GM12878 (cell line): ENCODE measurements around the gene PLXNA4. TPM values are rescaled to one million over a fixed set of nuclear protein-coding genes. Genes with fewer than 3 reads are reported as not detected.

Experiments used
- ATAC-seq: fragments of 200-7000 bp; cut with Tn5 transposase; 3 replicates; pipeline ENCODE4 v1.9.1; 2020; ENCODE audit warnings: mild to moderate bottlenecking, moderate library complexity
- BruUV-seq: library from RNA; stranded (reverse); fragments of 400-500 nt; replicated peaks from 2 replicates; lab custom pipeline; 2021; lab: Mats Ljungman, UMichigan
- CTCF ChIA-PET: fragments of 300-600 bp; sonication (Branson Sonifier 250); formaldehyde crosslinking; extraction: SDS; loops from one replicate; lab custom pipeline; 2021; ENCODE audit warnings: inconsistent platforms; lab: Yijun Ruan, JAX
- POLR2A ChIA-PET: fragments of 350-600 bp; formaldehyde crosslinking; extraction: SDS; loops from one replicate; lab custom pipeline; 2021; ENCODE audit warnings: inconsistent platforms; lab: Charles Lee
- RAD21 ChIA-PET: fragments of 300-600 bp; sonication (Branson Sonifier 250); formaldehyde crosslinking; loops from one replicate; lab custom pipeline; 2023; ENCODE audit warnings: antibody characterized with exemption; ENCODE audit not compliant: unreplicated experiment; lab: Charles Lee
- SMC1A ChIA-PET: fragments of 300-600 bp; sonication (Branson Sonifier 250); formaldehyde crosslinking; loops from one replicate; lab custom pipeline; 2023; ENCODE audit not compliant: unreplicated experiment, uncharacterized antibody; lab: Charles Lee
- DNase-seq: peaks from one replicate; pipeline ENCODE4 v3.0.0-alpha.2; 2011; ENCODE audit warnings: low read depth, low spot score
- FAIRE-seq: peaks from 3 replicates; lab custom pipeline; 2011; peaks lifted over from hg19 to GRCh38; lab: Jason Lieb, UNC
- H2AFZ ChIP-seq: 2 replicates; pipeline ENCODE4 v1.6.0; 2011; ENCODE audit warnings: low read depth, low read length, control low read depth; ENCODE audit not compliant: control insufficient read depth
- H3K27ac ChIP-seq: 2 replicates; pipeline ENCODE4 v1.5.1; 2011; ENCODE audit warnings: control low read depth; ENCODE audit not compliant: control insufficient read depth, insufficient read depth
- H3K27me3 ChIP-seq, 2 experiments: replicated peaks in 1 of 2; 2 replicates each; pipeline versions ENCODE4 v1.6.0 to v1.6.1; 2011; ENCODE audit warnings: low read length in 1 of 2; ENCODE audit not compliant: control insufficient read depth in 2 of 2, insufficient read depth in 2 of 2
- H3K36me3 ChIP-seq, 2 experiments: 2 replicates each; pipeline ENCODE4 v1.5.1; 2011; ENCODE audit warnings: low read length in 1 of 2; ENCODE audit not compliant: control insufficient read depth in 2 of 2, insufficient read depth in 2 of 2
- H3K4me1 ChIP-seq: 2 replicates; pipeline ENCODE4 v1.6.1; 2011; ENCODE audit warnings: mild to moderate bottlenecking, low read length, moderate library complexity, mixed read lengths; ENCODE audit not compliant: control insufficient read depth, insufficient read depth
- H3K4me2 ChIP-seq: 2 replicates; pipeline ENCODE4 v1.6.0; 2011; ENCODE audit warnings: control low read depth; ENCODE audit not compliant: control insufficient read depth, insufficient read depth
- H3K4me3 ChIP-seq: fragments of 200-600 bp; sonication (generic); 2 replicates; pipeline ENCODE4 v1.5.1; 2016
- H3K79me2 ChIP-seq: 2 replicates; pipeline ENCODE4 v1.6.0; 2011; ENCODE audit warnings: low read length; ENCODE audit not compliant: control insufficient read depth, insufficient read depth
- H3K9ac ChIP-seq: 2 replicates; pipeline ENCODE4 v1.8.0; 2011; ENCODE audit warnings: low read length, control low read depth, mixed read lengths; ENCODE audit not compliant: control insufficient read depth, insufficient read depth
- H3K9me3 ChIP-seq: replicated peaks from 3 replicates; pipeline ENCODE4 v1.5.1; 2011; ENCODE audit warnings: mild to moderate bottlenecking, low read length; ENCODE audit not compliant: control insufficient read depth, insufficient read depth
- H4K20me1 ChIP-seq: 2 replicates; pipeline ENCODE4 v1.6.0; 2011; ENCODE audit not compliant: control insufficient read depth, insufficient read depth
- BCL11A ChIP-seq: IDR thresholded peaks from 2 replicates; pipeline ENCODE4 v1.6.1; 2011; ENCODE audit warnings: low read depth, low read length
- E4F1 ChIP-seq: fragments of 450-650 bp; IDR thresholded peaks from 2 replicates; pipeline ENCODE4 v1.6.1; 2018; ENCODE audit warnings: borderline replicate concordance, mild to moderate bottlenecking; ENCODE audit not compliant: partially characterized antibody
- JUND ChIP-seq: IDR thresholded peaks from 2 replicates; pipeline ENCODE4 v1.6.1; 2012; ENCODE audit warnings: low read depth, mild to moderate bottlenecking, low read length, improper control_type of control experiment, moderate library complexity
- NFYB ChIP-seq: IDR thresholded peaks from 2 replicates; pipeline ENCODE4 v1.6.1; 2011; ENCODE audit warnings: low read depth, mild to moderate bottlenecking, low read length, improper control_type of control experiment, moderate library complexity; ENCODE audit not compliant: insufficient read depth
- NR2F1 ChIP-seq: fragments of 450-650 bp; conservative IDR thresholded peaks from 2 replicates; pipeline ENCODE4 v1.6.1; 2017; ENCODE audit warnings: mild to moderate bottlenecking
- PAX8 ChIP-seq: fragments of 450-650 bp; IDR thresholded peaks from 2 replicates; pipeline ENCODE4 v1.6.1; 2017; ENCODE audit warnings: mild to moderate bottlenecking, moderate library complexity
- PKNOX1 ChIP-seq: fragments of 450-650 bp; IDR thresholded peaks from 2 replicates; pipeline ENCODE4 v1.6.1; 2016; ENCODE audit warnings: mild to moderate bottlenecking
- TAF1 ChIP-seq: IDR thresholded peaks from 2 replicates; pipeline ENCODE4 v1.6.1; 2011; ENCODE audit warnings: mild to moderate bottlenecking, low read depth, low read length, borderline replicate concordance
- USF2 ChIP-seq: IDR thresholded peaks from 2 replicates; pipeline ENCODE4 v1.6.1; 2011; ENCODE audit warnings: low read depth, low read length, improper control_type of control experiment, borderline replicate concordance
- WGBS: methylation state at CpG from one replicate; pipeline ENCODE4 v1.1.6; 2016; ENCODE audit warnings: low lambda C conversion rate; ENCODE audit not compliant: insufficient replicate concordance, insufficient coverage; ENCODE audit errors: missing lambda C conversion rate; 5-methylcytosine and 5-hydroxymethylcytosine counted together
- in situ Hi-C: fragments of 300-500 bp; cut with MboI; formaldehyde crosslinking; loops from 9 replicates; pipeline ENCODE4 v1.14.3; 2018; ENCODE audit warnings: mixed read lengths
- intact Hi-C: fragments of 100-400 bp; cut with micrococcal nuclease; formaldehyde crosslinking; loops from one replicate; pipeline ENCODE4 v1.14.2; 2022; ENCODE audit not compliant: unreplicated experiment
- polyA plus RNA-seq, 11 experiments: library from polyadenylated mRNA; depleted of rRNA in 4 of 11; unstranded in 6 of 11; stranded (reverse) in 5 of 11; fragments of >200 nt; fragmentation: Nextera tagmentation in 4 of 11; fragmentation: Illumina TruSeq in 1 of 11; extraction: Ambion mirVana in 4 of 11; extraction: Trizol in 1 of 11; gene quantifications; 1 replicate in 1 of 11; 2 replicates in 10 of 11; pipeline versions ENCODE4 v1.2.1 to v1.2.3, GENCODE V29; 2011 to 2016; ENCODE audit warnings: inconsistent platforms in 2 of 11, missing spikeins in 2 of 11, low read depth in 1 of 11
- total RNA-seq, 4 experiments: library from RNA; depleted of rRNA in 3 of 4; stranded (reverse); fragments of >200 nt in 3 of 4; fragmentation: Illumina TruSeq in 1 of 4; extraction: Trizol in 1 of 4; gene quantifications; 2 replicates each; pipeline versions ENCODE4 v1.2.1 to v1.2.3, GENCODE V29; 2013 to 2021

PLXNA4 gene
- total and polyA plus RNA-seq, 10 of the 15 experiments (the other 5 are each of a cell fraction or from before 2014, with no cell fraction given) = 0.03 TPM; not detected in 9

- no peak overlapping the region for H3K4me2 ChIP-seq
- ChIA-PET POLR2A (no interaction called here), CTCF (no interaction called here), SMC1A (no interaction called here), RAD21 (no interaction called here)
- TF ChIP-seq TAF1 = no peak
- TF ChIP-seq E4F1 = no peak
- TF ChIP-seq JUND = no peak
- no peak overlapping the region for H3K9ac ChIP-seq
- no peak overlapping the region for H3K27ac ChIP-seq
- WGBS = 0% methylated on average over 2 of the region's 2 CpGs
- FAIRE-seq (no peak), DNase-seq (no peak), ATAC-seq (no peak)
- H3K79me2 ChIP-seq = no peaks in the 10 kb centered on the region
- no peak overlapping the region for H3K4me3 ChIP-seq
- intact Hi-C loops (no loop called here), in situ Hi-C loops (no loop called here)
- H3K4me1 ChIP-seq = no peaks in the 10 kb centered on the region
- no peaks in the 10 kb centered on the region for H3K9me3 ChIP-seq
- H2AFZ ChIP-seq = no peak overlapping the region
- BruUV-seq = no TSS peak
- no peaks in the 10 kb centered on the region for H3K36me3 ChIP-seq
- H4K20me1 ChIP-seq = no peaks in the 10 kb centered on the region
- H3K27me3 ChIP-seq = peaks cover 0 to 2% of the 10 kb centered on the region in 2 experiments; a peak in 2 of 4 replicates
Observed at GRCh38 chr7:132087421-132087820, 488.8 kb downstream of the PLXNA4 start.

- Histone ChIP-seq H4K20me1 (no peaks in the 10 kb centered on the region), H3K9me3 (no peaks in the 10 kb centered on the region), H3K4me3 (no peak overlapping the region), H3K9ac (no peak overlapping the region), H3K79me2 (no peaks in the 10 kb centered on the region), H3K27ac (no peak overlapping the region), H2AFZ (no peak overlapping the region), H3K4me1 (no peaks in the 10 kb centered on the region), H3K36me3 (no peaks in the 10 kb centered on the region), H3K27me3 (peaks cover 0 to 2% of the 10 kb centered on the region in 2 experiments; a peak in 2 of 4 replicates), H3K4me2 (no peak overlapping the region)
- in situ Hi-C loops (no loop called here), intact Hi-C loops (no loop called here)
- ChIA-PET CTCF (no interaction called here), RAD21 (no interaction called here), POLR2A (no interaction called here), SMC1A (no interaction called here)
- 43% methylated on average over 8 of the region's 8 CpGs for WGBS
- peak; percentile 36 for TF ChIP-seq PKNOX1
- 0 out of 2 replicates have a peak, but pooled peaks have one; percentile 15 for TF ChIP-seq NFYB
- no peak for TF ChIP-seq PAX8
- TF ChIP-seq NR2F1 = no peak
- TF ChIP-seq USF2 = no peak
- TF ChIP-seq BCL11A = no peak
- no peak for ATAC-seq
- DNase-seq = no peak
- no TSS peak for BruUV-seq
- FAIRE-seq = no peak
Observed at GRCh38 chr7:132084776-132085388, 491.4 kb downstream of the PLXNA4 start.
